ENCODE data around the gene LPIN1. TPM values are rescaled to one million over a fixed set of nuclear protein-coding genes. Genes with fewer than 3 reads are reported as not detected.

The LPIN1 gene
- 18.3 and 23.5 TPM in 2 replicates for total RNA-seq
- long read RNA-seq, full-length matches to known transcripts, result 11 of 30 reads
- long read RNA-seq, partial matches to known transcripts, result 8 of 30 reads
- long read RNA-seq, other reads (novel, unspliced or antisense), result 11 of 30 reads

- peak within 1 kb of the TSS; percentile 53 for H3K27ac Mint-ChIP-seq
- peaks cover 37% of the 10 kb centered on the region for H3K4me1 Mint-ChIP-seq (ENCODE audit: low read depth)
- H3K27me3 Mint-ChIP-seq, result peaks cover 19% of the 10 kb centered on the region
- peak within 1 kb of the TSS; percentile 80 for H3K4me3 Mint-ChIP-seq (ENCODE audit: low read depth)
- no peaks in the 10 kb centered on the region for H3K36me3 Mint-ChIP-seq (ENCODE audit: insufficient read depth)
- H3K9me3 Mint-ChIP-seq (ENCODE audit: low read depth), result no peaks in the 10 kb centered on the region
- DNase-seq (ENCODE audit: low spot score, unreplicated experiment), result peak; percentile 86
- TF ChIP-seq CTCF (IDR thresholded peaks at IDR 0.05; ENCODE audit: unreplicated experiment), result no peak
Measured at GRCh38 chr2:11746376-11746806, at the start of gene LPIN1. LPIN1 (plus strand) TSS chr2:11746632; CDS start chr2:11765542, 18,910 bp downstream.

GRCh38 chr2:11696736-11697102 is 49.7 kb upstream of the LPIN1 start:
- DNase-seq (ENCODE audit: low spot score, unreplicated experiment), result no peak
- H3K9me3 Mint-ChIP-seq (ENCODE audit: low read depth), result no peaks in the 10 kb centered on the region
- no peak for TF ChIP-seq CTCF (IDR thresholded peaks at IDR 0.05; ENCODE audit: unreplicated experiment)
- peaks cover 12% of the 10 kb centered on the region for H3K27me3 Mint-ChIP-seq
- no peak overlapping the region for H3K27ac Mint-ChIP-seq
- no peak overlapping the region for H3K4me3 Mint-ChIP-seq (ENCODE audit: low read depth)
- H3K36me3 Mint-ChIP-seq (ENCODE audit: insufficient read depth), result no peaks in the 10 kb centered on the region
- no peaks in the 10 kb centered on the region for H3K4me1 Mint-ChIP-seq (ENCODE audit: low read depth)

GRCh38 chr2:11697103-11697871 is 49.1 kb upstream of the LPIN1 start:
- no peak for TF ChIP-seq CTCF (IDR thresholded peaks at IDR 0.05; ENCODE audit: unreplicated experiment)
- Mint-ChIP-seq H3K27me3 (peaks cover 12% of the 10 kb centered on the region), H3K9me3 (ENCODE audit: low read depth) (no peaks in the 10 kb centered on the region), H3K4me1 (ENCODE audit: low read depth) (no peaks in the 10 kb centered on the region), H3K36me3 (ENCODE audit: insufficient read depth) (no peaks in the 10 kb centered on the region), H3K4me3 (ENCODE audit: low read depth) (no peak overlapping the region), H3K27ac (no peak overlapping the region)
- DNase-seq (ENCODE audit: low spot score, unreplicated experiment), result no peak

DNA sequence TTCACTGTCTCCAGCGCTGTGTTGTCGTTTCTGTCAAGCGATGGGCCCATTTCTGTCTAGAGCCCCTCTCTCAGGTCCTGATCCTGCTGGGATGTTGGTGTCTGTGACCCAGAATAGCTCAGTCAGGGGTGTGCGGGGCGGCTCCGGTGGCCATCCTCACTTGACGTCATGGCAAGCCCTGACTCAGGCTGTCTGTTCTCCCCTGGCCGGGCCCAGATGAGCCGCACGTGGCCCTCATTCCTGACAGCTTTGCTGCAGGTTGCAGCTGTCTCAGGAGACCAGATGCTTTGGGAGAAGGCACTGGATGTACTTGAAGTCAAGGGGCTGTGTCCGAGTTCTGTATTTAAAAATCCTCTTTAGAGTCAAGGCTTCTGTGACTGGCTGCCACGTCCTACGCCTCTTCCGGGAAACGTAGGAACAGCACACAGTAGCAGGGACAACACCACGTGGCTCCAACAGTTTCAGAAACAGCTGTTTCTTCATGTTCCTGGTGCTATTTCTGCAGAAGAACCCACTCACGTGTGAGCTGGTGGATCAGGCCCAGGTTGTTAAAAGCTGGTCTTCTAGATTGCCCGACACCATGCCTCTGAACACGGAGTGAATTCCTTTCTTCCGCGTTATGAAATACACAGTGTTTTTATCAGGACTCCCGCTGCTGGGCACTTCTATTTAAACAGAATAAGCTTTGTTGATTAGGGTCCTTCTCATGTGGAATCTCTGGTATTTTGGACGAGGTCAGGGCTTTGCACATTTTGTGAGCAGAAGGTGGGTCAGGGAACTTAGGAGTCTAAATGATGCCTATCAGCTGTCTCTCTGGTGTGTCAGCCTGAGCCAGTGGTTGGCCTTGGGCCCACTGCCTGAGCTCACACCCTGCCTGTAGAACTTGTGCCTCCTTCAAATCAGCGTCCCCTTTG is 48.2 kb upstream of the LPIN1 start:
- no peak for TF ChIP-seq CTCF (IDR thresholded peaks at IDR 0.05; ENCODE audit: unreplicated experiment)
- Mint-ChIP-seq H3K4me3 (ENCODE audit: low read depth) (no peak overlapping the region), H3K36me3 (ENCODE audit: insufficient read depth) (no peaks in the 10 kb centered on the region), H3K27ac (no peak overlapping the region), H3K27me3 (peaks cover 12% of the 10 kb centered on the region), H3K4me1 (ENCODE audit: low read depth) (no peaks in the 10 kb centered on the region), H3K9me3 (ENCODE audit: low read depth) (no peaks in the 10 kb centered on the region)
- no peak for DNase-seq (ENCODE audit: low spot score, unreplicated experiment)

Measured in progenitor cell of endocrine pancreas (in vitro differentiated cells).